Measurements from ENCODE around the gene LRG1.

The LRG1 gene

DNA sequence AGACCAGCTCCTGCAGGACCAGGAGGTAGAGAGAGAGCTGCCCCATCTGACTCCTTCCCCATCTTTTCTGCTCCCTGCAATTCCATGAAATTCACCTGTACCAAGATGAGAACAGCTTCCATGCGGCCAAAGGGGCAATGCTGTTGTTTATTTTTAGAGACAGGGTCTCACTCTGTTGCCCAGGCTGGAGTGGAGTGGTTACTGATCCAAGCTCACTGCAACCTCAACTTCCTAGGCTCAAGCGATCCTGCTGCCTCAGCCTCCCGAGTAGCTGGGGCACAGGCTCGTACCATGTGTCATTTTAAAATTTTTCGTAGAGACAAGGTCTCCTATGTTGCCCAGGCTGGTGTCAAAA is 18.0 kb downstream of the LRG1 start:
- DNase-seq (ENCODE audit: low read depth): no peak
- no peak overlapping the region for H3K4me3 ChIP-seq (ENCODE audit: control insufficient read depth, low read depth, low read length)
- TF ChIP-seq, protein P1, sequence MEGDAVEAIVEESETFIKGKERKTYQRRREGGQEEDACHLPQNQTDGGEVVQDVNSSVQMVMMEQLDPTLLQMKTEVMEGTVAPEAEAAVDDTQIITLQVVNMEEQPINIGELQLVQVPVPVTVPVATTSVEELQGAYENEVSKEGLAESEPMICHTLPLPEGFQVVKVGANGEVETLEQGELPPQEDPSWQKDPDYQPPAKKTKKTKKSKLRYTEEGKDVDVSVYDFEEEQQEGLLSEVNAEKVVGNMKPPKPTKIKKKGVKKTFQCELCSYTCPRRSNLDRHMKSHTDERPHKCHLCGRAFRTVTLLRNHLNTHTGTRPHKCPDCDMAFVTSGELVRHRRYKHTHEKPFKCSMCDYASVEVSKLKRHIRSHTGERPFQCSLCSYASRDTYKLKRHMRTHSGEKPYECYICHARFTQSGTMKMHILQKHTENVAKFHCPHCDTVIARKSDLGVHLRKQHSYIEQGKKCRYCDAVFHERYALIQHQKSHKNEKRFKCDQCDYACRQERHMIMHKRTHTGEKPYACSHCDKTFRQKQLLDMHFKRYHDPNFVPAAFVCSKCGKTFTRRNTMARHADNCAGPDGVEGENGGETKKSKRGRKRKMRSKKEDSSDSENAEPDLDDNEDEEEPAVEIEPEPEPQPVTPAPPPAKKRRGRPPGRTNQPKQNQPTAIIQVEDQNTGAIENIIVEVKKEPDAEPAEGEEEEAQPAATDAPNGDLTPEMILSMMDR (IDR thresholded peaks at IDR 0.05; ENCODE audit: control insufficient read depth, insufficient read depth, low read depth, low read length, missing control alignments): no peak

DNA sequence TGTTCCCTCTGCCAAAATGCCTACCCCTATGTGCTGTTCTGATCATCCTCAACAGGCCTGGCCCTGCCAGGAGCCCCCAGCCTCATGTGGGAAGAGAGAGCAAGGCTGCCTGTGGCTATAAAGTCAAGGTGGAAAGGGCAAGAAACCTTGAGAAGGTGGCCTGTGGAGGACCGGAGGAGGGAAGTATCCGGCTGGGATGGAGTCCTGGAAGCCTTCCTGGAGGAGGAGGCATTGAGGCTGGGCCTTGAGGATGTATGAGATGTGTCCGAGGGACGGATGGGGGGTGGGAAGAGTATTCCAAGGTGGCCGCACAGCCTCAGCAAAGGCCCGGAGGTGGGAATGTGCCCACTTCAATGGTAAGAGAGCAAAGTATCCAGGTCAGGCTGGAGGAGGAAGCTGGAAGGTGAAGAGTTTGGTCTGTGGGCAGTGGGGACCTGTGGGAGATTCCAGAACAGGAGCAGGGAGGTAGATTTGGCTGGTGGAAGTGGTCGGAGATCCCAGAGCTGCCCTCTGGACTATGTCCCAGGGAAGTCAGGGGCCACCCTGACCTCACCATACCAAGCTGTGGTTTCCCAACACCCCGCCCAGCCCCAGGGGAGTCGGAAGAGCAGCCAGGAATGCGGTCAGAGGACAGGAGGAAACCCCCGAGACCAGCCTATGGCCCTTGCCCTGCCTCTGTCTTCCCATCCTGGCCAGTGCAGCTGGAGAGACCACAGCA is 18.5 kb downstream of the LRG1 start:
- TF ChIP-seq, protein P1 (IDR thresholded peaks at IDR 0.05; ENCODE audit: control insufficient read depth, insufficient read depth, low read depth, low read length, missing control alignments): no peak
- no peak for DNase-seq (ENCODE audit: low read depth)
- no peak overlapping the region for H3K4me3 ChIP-seq (ENCODE audit: control insufficient read depth, low read depth, low read length)

DNA sequence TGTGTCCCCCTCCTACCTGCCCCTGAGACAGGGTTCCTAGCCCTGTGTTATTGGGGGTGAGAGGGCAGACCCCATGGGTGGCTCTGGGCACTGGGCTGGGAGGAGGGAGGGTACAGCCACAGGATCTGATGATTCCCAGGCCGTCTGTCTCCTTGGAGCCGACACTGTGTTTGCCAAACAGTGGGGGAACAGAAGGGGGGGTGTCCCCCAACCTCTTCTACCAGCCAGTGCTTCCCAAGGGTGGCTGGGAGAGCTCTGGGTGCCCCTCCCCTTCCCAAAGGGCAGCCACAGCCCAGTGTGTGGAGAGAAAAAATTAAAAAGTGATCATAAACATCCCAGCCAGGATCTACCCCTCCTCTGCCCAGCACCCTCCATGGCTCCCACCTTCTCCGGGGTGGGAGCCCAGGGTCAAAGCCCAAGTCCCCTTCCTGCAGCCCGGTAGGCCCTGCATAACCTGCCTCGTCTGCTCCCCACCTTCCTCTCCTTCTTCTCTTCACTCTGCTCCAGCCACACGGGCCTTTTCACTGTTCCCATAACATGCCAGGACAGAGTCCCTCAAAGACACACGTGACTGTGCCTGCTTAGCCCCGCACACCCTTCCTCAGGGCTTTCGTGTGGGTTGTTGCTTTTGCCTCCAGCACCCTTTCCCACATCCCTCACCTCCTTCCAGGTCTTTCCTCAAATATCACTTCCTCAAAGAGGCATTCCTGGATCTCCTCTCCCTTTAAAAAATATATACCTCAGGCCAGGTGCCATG is 20.1 kb downstream of the LRG1 start:
- TF ChIP-seq, protein P1 (IDR thresholded peaks at IDR 0.05; ENCODE audit: control insufficient read depth, insufficient read depth, low read depth, low read length, missing control alignments): no peak
- no peak for DNase-seq (ENCODE audit: low read depth)
- H3K4me3 ChIP-seq (ENCODE audit: control insufficient read depth, low read depth, low read length): no peak overlapping the region

DNA sequence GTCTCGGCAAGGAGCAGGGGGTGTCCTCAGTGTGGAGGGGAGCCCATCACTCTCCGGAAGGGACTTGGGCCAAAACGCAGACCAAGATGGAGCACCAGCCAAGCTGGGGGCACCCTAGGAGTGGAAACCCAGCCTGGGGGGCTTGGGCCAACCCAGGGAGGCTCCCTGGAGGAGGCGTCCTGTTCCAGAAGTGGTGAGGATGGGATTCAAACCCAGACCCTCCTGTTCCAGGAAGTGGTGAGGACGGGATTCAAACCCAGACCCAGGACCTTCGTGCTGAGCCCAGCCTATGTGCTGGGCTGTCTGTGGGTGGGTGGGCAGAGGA is 20.7 kb downstream of the LRG1 start:
- H3K4me3 ChIP-seq (ENCODE audit: control insufficient read depth, low read depth, low read length): no peak overlapping the region
- TF ChIP-seq, protein P1 (IDR thresholded peaks at IDR 0.05; ENCODE audit: control insufficient read depth, insufficient read depth, low read depth, low read length, missing control alignments): no peak
- no peak for DNase-seq (ENCODE audit: low read depth)

DNA sequence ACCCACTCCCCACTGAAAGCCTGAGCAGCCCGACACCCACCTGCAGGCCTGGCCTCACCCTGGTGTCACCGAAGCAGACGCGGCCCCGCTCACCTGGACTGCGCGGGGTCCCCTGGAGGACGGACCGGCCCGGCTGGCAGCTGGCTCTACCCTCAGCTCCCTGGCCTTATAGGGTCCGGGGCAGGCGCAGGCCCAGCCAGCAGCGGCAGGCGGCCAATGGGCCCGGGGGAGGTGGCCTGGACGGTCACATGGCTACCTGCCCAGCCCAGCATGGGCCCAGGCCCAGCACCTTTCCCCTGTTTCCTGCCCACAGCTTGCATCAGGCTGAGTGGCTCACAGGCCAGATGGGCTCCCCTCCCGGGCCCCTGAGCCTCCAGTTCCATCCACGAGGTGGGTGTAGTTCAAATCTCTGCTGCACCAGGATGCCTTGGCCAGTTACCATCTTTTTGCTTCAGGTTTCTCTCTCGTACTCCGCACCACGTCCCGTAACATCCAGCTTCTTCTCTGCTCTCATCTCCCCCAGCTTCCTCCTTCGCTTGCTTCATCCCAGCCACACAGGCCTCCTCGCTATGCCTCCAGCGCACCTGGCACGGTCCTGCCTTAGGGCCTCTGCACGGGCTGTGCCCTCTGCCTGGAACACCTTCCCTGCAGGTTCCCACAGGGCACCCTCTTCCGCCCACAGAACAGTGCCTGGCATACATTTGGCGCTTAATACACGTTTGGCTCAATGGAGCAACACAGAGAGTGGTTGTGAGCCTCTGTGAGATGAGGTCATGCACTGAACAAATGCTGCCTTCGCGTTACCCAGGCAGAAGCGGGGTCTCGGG is 21.3 kb downstream of the LRG1 start, which contains the start of gene PLIN4:
PLIN4 (minus strand) TSS at position 142 of the 827 bp plus-strand sequence. CDS start 214 bp downstream, outside the sequence.
- TF ChIP-seq, protein P1 (IDR thresholded peaks at IDR 0.05; ENCODE audit: control insufficient read depth, insufficient read depth, low read depth, low read length, missing control alignments): no peak
- H3K4me3 ChIP-seq (ENCODE audit: control insufficient read depth, low read depth, low read length): no peak within 1 kb of the TSS
- DNase-seq (ENCODE audit: low read depth): no peak

DNA sequence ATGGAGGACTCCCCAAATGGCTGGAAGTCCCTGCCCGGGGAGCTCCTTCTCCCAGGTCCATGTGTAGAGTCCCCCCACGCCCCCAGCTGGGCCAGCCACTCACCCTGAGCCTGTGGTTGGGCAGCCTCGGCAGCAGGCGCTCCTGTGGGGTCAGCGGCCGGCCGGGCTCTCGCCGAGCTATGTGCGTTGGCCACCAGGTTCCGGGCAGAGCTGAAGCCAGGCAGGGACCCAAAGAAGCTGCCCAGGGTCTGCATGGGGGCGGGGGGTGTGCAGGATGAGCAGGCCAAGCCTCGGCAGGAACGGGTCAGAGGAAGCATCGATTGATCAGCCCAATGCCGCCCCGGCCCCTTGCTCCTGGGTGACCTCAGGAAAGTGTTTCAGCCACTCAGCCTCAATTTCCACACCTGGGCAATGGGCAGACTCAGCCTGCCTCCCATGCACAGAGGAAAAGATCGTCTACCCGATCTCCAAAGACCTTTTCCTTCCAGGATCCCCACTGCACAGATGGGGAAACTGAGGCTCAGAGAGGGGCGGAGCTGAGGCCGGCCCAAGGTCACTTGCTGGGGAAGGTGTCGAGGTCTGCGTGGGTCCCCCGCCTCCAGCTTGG is 22.3 kb downstream of the LRG1 start:
- TF ChIP-seq, protein P1 (IDR thresholded peaks at IDR 0.05; ENCODE audit: control insufficient read depth, insufficient read depth, low read depth, low read length, missing control alignments): no peak
- no peak overlapping the region for H3K4me3 ChIP-seq (ENCODE audit: control insufficient read depth, low read depth, low read length)
- no peak for DNase-seq (ENCODE audit: low read depth)
